HepG2 (cell line): ENCODE data around the gene TP73. TPM values are rescaled to one million over a fixed set of nuclear protein-coding genes. Genes with fewer than 3 reads are reported as not detected.

Experiments used
- ATAC-seq: fragments of 200-7000 bp; cut with Tn5 transposase; 3 replicates; pipeline ENCODE4 v1.9.1; 2020; ENCODE audit warnings: mild to moderate bottlenecking, moderate library complexity
- BruUV-seq: library from RNA; stranded (reverse); fragments of 400-500 nt; replicated peaks from 2 replicates; lab custom pipeline; 2021; lab: Mats Ljungman, UMichigan
- CTCF ChIA-PET: fragments of 300-600 bp; formaldehyde crosslinking; extraction: SDS; loops from one replicate; lab custom pipeline; 2021; ENCODE audit warnings: low total read pairs, inconsistent platforms, low intra/inter-chr PET ratio; lab: Yijun Ruan, JAX
- POLR2A ChIA-PET: fragments of 350-600 bp; sonication (Branson Sonifier 250); formaldehyde crosslinking; loops from one replicate; lab custom pipeline; 2020; ENCODE audit warnings: antibody characterized with exemption, inconsistent platforms; lab: Yijun Ruan, JAX
- DNase-seq: peaks from one replicate; pipeline ENCODE4 v3.0.0-alpha.2; 2015; ENCODE audit warnings: low spot score
- FAIRE-seq: peaks from 3 replicates; lab custom pipeline; 2011; peaks lifted over from hg19 to GRCh38; lab: Jason Lieb, UNC
- H2AFZ ChIP-seq: one replicate; pipeline ENCODE4 v1.6.1; 2011; ENCODE audit warnings: low read length, inconsistent platforms
- H3K27ac ChIP-seq: fragments of 300-600 bp; 3 replicates; pipeline ENCODE4 v1.8.0; 2011; ENCODE audit warnings: mixed run types, mild to moderate bottlenecking, mixed read lengths, low read length, inconsistent platforms; ENCODE audit not compliant: insufficient read depth; ENCODE audit errors: extremely low read length
- H3K27me3 ChIP-seq, 2 experiments: fragments of 200-600 bp in 1 of 2; 2 replicates in 1 of 2; 3 replicates in 1 of 2; pipeline versions ENCODE4 v1.6.0 to v1.8.0; 2011; ENCODE audit warnings: low read length in 2 of 2, mild to moderate bottlenecking in 2 of 2, moderate library complexity in 2 of 2, inconsistent platforms in 1 of 2; ENCODE audit not compliant: insufficient read depth in 2 of 2, control insufficient read depth in 1 of 2
- H3K36me3 ChIP-seq, 2 experiments: fragments of 200-600 bp in 1 of 2; replicated peaks in 1 of 2; 2 replicates in 1 of 2; 3 replicates in 1 of 2; pipeline versions ENCODE4 v1.5.1 to v1.8.0; 2011; ENCODE audit warnings: low read length in 2 of 2, inconsistent platforms in 1 of 2; ENCODE audit not compliant: insufficient read depth in 2 of 2, control insufficient read depth in 1 of 2
- H3K4me1 ChIP-seq: 2 replicates; pipeline ENCODE4 v1.5.1; 2012; ENCODE audit warnings: low read length, inconsistent platforms; ENCODE audit not compliant: insufficient read depth
- H3K4me2 ChIP-seq: 2 replicates; pipeline ENCODE4 v1.6.0; 2011; ENCODE audit warnings: low read depth, low read length, inconsistent platforms
- H3K4me3 ChIP-seq, 3 experiments: fragments of 200-600 bp in 1 of 3; sonication (generic), shearing (Covaris generic) in 1 of 3; replicated peaks in 1 of 3; 2 replicates each; pipeline ENCODE4 v1.5.1; 2011 to 2016; ENCODE audit warnings: low read length in 3 of 3, inconsistent platforms in 2 of 3, low read depth in 2 of 3, mild to moderate bottlenecking in 2 of 3, control low read depth in 1 of 3, mixed read lengths in 1 of 3; ENCODE audit not compliant: insufficient read depth in 1 of 3
- H3K79me2 ChIP-seq: one replicate; pipeline ENCODE4 v1.6.1; 2011; ENCODE audit warnings: low read length, inconsistent platforms; ENCODE audit not compliant: insufficient read depth
- H3K9ac ChIP-seq: 2 replicates; pipeline ENCODE4 v1.6.0; 2011; ENCODE audit warnings: mild to moderate bottlenecking, low read depth, low read length, inconsistent platforms; ENCODE audit not compliant: insufficient read depth
- H3K9me3 ChIP-seq: 2 replicates; pipeline ENCODE4 v1.5.1; 2012; ENCODE audit warnings: mild to moderate bottlenecking, low read length
- H4K20me1 ChIP-seq: 2 replicates; pipeline ENCODE4 v1.6.0; 2011; ENCODE audit warnings: inconsistent platforms, mild to moderate bottlenecking, low read length, moderate library complexity; ENCODE audit not compliant: insufficient read depth
- AKAP8 ChIP-seq: sonication (generic); formaldehyde crosslinking; IDR thresholded peaks from 2 replicates; pipeline ENCODE4 v1.5.1; 2020; ENCODE audit warnings: mild to moderate bottlenecking, missing genetic modification reagents
- CBFB ChIP-seq: sonication (generic); formaldehyde crosslinking; IDR thresholded peaks from 2 replicates; pipeline ENCODE4 v1.4.0; 2020; ENCODE audit warnings: missing genetic modification reagents
- DMAP1 ChIP-seq: IDR thresholded peaks from 2 replicates; pipeline ENCODE4 v1.6.1; 2016
- FOXO4 ChIP-seq: sonication (generic); formaldehyde crosslinking; conservative IDR thresholded peaks from 2 replicates; pipeline ENCODE4 v1.8.1; 2023; ENCODE audit warnings: missing genetic modification reagents
- MZF1 ChIP-seq: sonication (generic); formaldehyde crosslinking; IDR thresholded peaks from 2 replicates; pipeline ENCODE4 v1.8.1; 2023; ENCODE audit warnings: mild to moderate bottlenecking, missing genetic modification reagents, borderline replicate concordance
- NR3C1 ChIP-seq: sonication (generic); formaldehyde crosslinking; IDR thresholded peaks from 2 replicates; pipeline ENCODE4 v1.4.0; 2020; ENCODE audit warnings: missing genetic modification reagents
- STAG1 ChIP-seq: sonication (generic); formaldehyde crosslinking; IDR thresholded peaks from 2 replicates; pipeline ENCODE4 v1.4.0; 2020; ENCODE audit warnings: missing genetic modification reagents
- TBL1XR1 ChIP-seq: fragments of 150-350 bp; IDR thresholded peaks from 2 replicates; pipeline ENCODE4 v1.6.1; 2014; ENCODE audit warnings: borderline replicate concordance, low read length; ENCODE audit not compliant: partially characterized antibody
- ZHX2 ChIP-seq, 2 experiments: sonication (generic) in 1 of 2; formaldehyde crosslinking in 1 of 2; IDR thresholded peaks; 2 replicates each; pipeline versions ENCODE4 v1.6.1 to v1.9.0; 2014 to 2022; ENCODE audit warnings: antibody characterized with exemption in 1 of 2, borderline replicate concordance in 1 of 2, inconsistent platforms in 1 of 2, low read depth in 1 of 2, missing genetic modification reagents in 1 of 2
- ZNF580 ChIP-seq: IDR thresholded peaks from 2 replicates; pipeline ENCODE4 v1.6.1; 2016; ENCODE audit warnings: low read depth, borderline replicate concordance
- ZNF746 ChIP-seq: sonication (generic); formaldehyde crosslinking; IDR thresholded peaks from 2 replicates; pipeline ENCODE4 v1.8.0; 2022; ENCODE audit warnings: mild to moderate bottlenecking, missing genetic modification reagents
- WGBS: methylation state at CpG from one replicate; pipeline ENCODE4 v1.1.6; 2017; ENCODE audit warnings: low lambda C conversion rate; 5-methylcytosine and 5-hydroxymethylcytosine counted together
- in situ Hi-C: cut with HindIII; loops from 2 replicates; pipeline ENCODE4 v1.10.0; 2017; ENCODE audit warnings: low pct_unique_long_range_greater_than_20kb; ENCODE audit not compliant: extremely low pct_ligation_motif_present
- intact Hi-C: fragments of 100-400 bp; cut with micrococcal nuclease; formaldehyde crosslinking; loops from one replicate; pipeline ENCODE4 v1.10.0; 2022; ENCODE audit not compliant: unreplicated experiment
- polyA plus RNA-seq, 8 experiments: library from polyadenylated mRNA; depleted of rRNA in 3 of 8; stranded (reverse) in 7 of 8; unstranded in 1 of 8; fragments of >200 nt; fragmentation: Illumina TruSeq in 4 of 8; extraction: Trizol in 4 of 8; gene quantifications; 2 replicates each; pipeline versions ENCODE4 v1.2.1 to v1.2.3, GENCODE V29; 2011 to 2016; ENCODE audit warnings: low read depth in 4 of 8, missing spikeins in 1 of 8, mixed read lengths in 1 of 8; ENCODE audit not compliant: insufficient read depth in 1 of 8
- total RNA-seq, 5 experiments: library from RNA; depleted of rRNA; stranded (reverse); fragments of >200 nt; fragmentation: Illumina TruSeq; extraction: Trizol; gene quantifications; 2 replicates each; pipeline ENCODE4 v1.2.3, GENCODE V29; 2016; ENCODE audit warnings: low read depth in 1 of 5

The TP73 gene
- total and polyA plus RNA-seq, 2 of the 13 experiments (the other 11 are each of a cell fraction or from before 2014, with no cell fraction given): 0.49 to 1.1 TPM

- Histone ChIP-seq H3K9ac (no peak overlapping the region), H3K27me3 (peaks cover 20 to 97% of the 10 kb centered on the region in 2 experiments), H2AFZ (no peak overlapping the region), H3K4me1 (peaks cover 16% of the 10 kb centered on the region), H4K20me1 (0 out of 2 replicates have a peak, but pooled peaks cover 3% of the 10 kb centered on the region), H3K9me3 (no peaks in the 10 kb centered on the region), H3K4me2 (no peak overlapping the region), H3K36me3 (no peaks in the 10 kb centered on the region), H3K27ac (no peak overlapping the region), H3K79me2 (no peaks in the 10 kb centered on the region), H3K4me3 (no peak overlapping the region)
- intact Hi-C loops: no loop called here
- no peak for TF ChIP-seq DMAP1 (CRISPR knock-in tag)
- no peak for TF ChIP-seq CBFB
- TF ChIP-seq TBL1XR1: no peak
- no peak for TF ChIP-seq NR3C1 (CRISPR knock-in tag)
- TF ChIP-seq MZF1 (CRISPR knock-in tag): no peak
- TF ChIP-seq FOXO4: no peak
- no peak for TF ChIP-seq ZHX2 (IDR thresholded peaks at IDR 0.05; ENCODE audit: low read depth)
- no peak for TF ChIP-seq ZHX2 (CRISPR knock-in tag; IDR thresholded peaks at IDR 0.05; ENCODE audit: borderline replicate concordance)
- no peak for TF ChIP-seq STAG1 (CRISPR knock-in tag)
- TF ChIP-seq ZNF746 (CRISPR knock-in tag): no peak
- no peak for TF ChIP-seq AKAP8
- TF ChIP-seq ZNF580 (CRISPR knock-in tag): no peak
- no CpG with 5 or more reads among the region's 11 CpGs for WGBS
- BruUV-seq: no TSS peak
- ChIA-PET POLR2A (no interaction called here), CTCF (no interaction called here)
- ATAC-seq: no peak
- in situ Hi-C loops: no loop called here
- no peak for FAIRE-seq
- DNase-seq: no peak
Measured at GRCh38 chr1:3603156-3603555, 49.2 kb upstream of the TP73 start.
